ENCODE measurements around the gene APMAP. TPM values are rescaled to one million over a fixed set of nuclear protein-coding genes. Genes with fewer than 3 reads are reported as not detected.

Gene APMAP
- total and polyA plus RNA-seq, 2 of the 13 experiments (the other 11 are each of a cell fraction or from before 2014, with no cell fraction given) = 168 to 214 TPM

DNA sequence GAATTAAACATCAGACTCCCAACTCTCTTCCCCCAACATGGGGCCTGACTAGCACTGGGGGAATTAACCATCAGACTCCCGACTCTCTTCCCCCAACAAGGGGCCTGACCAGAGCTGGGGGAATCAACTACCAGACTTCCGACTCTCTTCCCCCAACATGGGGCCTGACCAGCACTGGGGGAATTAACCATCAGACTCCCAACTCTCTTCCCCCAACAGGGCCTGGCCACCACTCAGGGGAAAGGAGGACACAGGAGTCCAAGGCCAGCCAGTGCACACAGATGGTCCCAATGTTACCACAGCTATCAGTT is 30.4 kb downstream of the APMAP start:
- H3K4me3 ChIP-seq (replicated peaks in 1 of 3; ENCODE audit: insufficient read depth in 1 of 3, low read depth in 2 of 3, low read length in 3 of 3) = no peak overlapping the region
- FAIRE-seq = no peak
- CTCF ChIA-PET (ENCODE audit: low intra/inter-chr PET ratio, low total read pairs) = no interaction called here
- H3K79me2 ChIP-seq (ENCODE audit: insufficient read depth, low read length) = no peaks in the 10 kb centered on the region
- POLR2A ChIA-PET = no interaction called here
- 100% methylated on average over 2 of the region's 2 CpGs for WGBS (ENCODE audit: low lambda C conversion rate)
- H3K9me3 ChIP-seq (ENCODE audit: low read length) = no peaks in the 10 kb centered on the region
- no peak overlapping the region for H3K27ac ChIP-seq (ENCODE audit: extremely low read length, insufficient read depth, low read length)
- no peak for DNase-seq (ENCODE audit: low spot score)
- no TSS peak for BruUV-seq (replicated peaks)
- intact Hi-C loops (cut with micrococcal nuclease; ENCODE audit: unreplicated experiment) (no loop called here), in situ Hi-C loops (cut with HindIII; ENCODE audit: extremely low pct_ligation_motif_present, low pct_unique_long_range_greater_than_20kb) (no loop called here)
- H3K27me3 ChIP-seq (ENCODE audit: control insufficient read depth in 1 of 2, insufficient read depth in 2 of 2, low read length in 2 of 2) = no peaks in the 10 kb centered on the region
- H3K4me2 ChIP-seq (ENCODE audit: low read depth, low read length) = no peak overlapping the region
- no peak for ATAC-seq
- no peaks in the 10 kb centered on the region for H4K20me1 ChIP-seq (ENCODE audit: insufficient read depth, low read length)
- H3K4me1 ChIP-seq (ENCODE audit: insufficient read depth, low read length) = no peaks in the 10 kb centered on the region
- peaks cover 40 to 70% of the 10 kb centered on the region in 2 experiments for H3K36me3 ChIP-seq (replicated peaks in 1 of 2; ENCODE audit: control insufficient read depth in 1 of 2, insufficient read depth in 2 of 2, low read length in 2 of 2)
- no peak overlapping the region for H2AFZ ChIP-seq (ENCODE audit: low read length)
- H3K9ac ChIP-seq (ENCODE audit: insufficient read depth, low read depth, low read length) = no peak overlapping the region
- TF ChIP-seq ARID5B (CRISPR knock-in tag; IDR thresholded peaks at IDR 0.05) = no peak
- TF ChIP-seq ISX (CRISPR knock-in tag; conservative IDR thresholded peaks at IDR 0.05) = no peak
- no peak for TF ChIP-seq SP4 (CRISPR knock-in tag; IDR thresholded peaks at IDR 0.05)
- TF ChIP-seq ZNF510 (CRISPR knock-in tag; IDR thresholded peaks at IDR 0.05; ENCODE audit: low read depth) = no peak
- TF ChIP-seq IKZF1 (IDR thresholded peaks at IDR 0.05) = no peak
- TF ChIP-seq SPEN (CRISPR knock-in tag; IDR thresholded peaks at IDR 0.05; ENCODE audit: low read depth) = no peak
- TF ChIP-seq, protein P1, sequence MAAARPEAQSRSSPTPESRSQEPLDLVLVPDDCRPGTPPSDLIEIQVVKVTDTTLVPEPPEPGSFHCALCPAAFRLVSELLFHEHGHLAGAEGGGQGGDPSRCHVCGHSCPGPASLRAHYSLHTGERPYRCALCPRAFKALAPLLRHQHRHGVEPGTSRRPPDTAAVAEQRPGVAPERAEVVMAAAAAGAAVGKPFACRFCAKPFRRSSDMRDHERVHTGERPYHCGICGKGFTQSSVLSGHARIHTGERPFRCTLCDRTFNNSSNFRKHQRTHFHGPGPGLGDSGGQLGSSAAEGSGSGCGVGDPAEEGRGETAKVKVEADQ (CRISPR knock-in tag; IDR thresholded peaks at IDR 0.05; ENCODE audit: borderline replicate concordance) = no peak
- TF ChIP-seq, protein P2, sequence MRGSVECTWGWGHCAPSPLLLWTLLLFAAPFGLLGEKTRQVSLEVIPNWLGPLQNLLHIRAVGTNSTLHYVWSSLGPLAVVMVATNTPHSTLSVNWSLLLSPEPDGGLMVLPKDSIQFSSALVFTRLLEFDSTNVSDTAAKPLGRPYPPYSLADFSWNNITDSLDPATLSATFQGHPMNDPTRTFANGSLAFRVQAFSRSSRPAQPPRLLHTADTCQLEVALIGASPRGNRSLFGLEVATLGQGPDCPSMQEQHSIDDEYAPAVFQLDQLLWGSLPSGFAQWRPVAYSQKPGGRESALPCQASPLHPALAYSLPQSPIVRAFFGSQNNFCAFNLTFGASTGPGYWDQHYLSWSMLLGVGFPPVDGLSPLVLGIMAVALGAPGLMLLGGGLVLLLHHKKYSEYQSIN (CRISPR knock-in tag; IDR thresholded peaks at IDR 0.05; ENCODE audit: borderline replicate concordance) = no peak
- no peak for TF ChIP-seq RFX1 (IDR thresholded peaks at IDR 0.05)
- TF ChIP-seq ZNF263 (CRISPR knock-in tag; IDR thresholded peaks at IDR 0.05) = no peak
- no peak for TF ChIP-seq SALL2 (CRISPR knock-in tag; IDR thresholded peaks at IDR 0.05)
- no peak for TF ChIP-seq CREM (IDR thresholded peaks at IDR 0.05)
- TF ChIP-seq CREM (CRISPR knock-in tag; IDR thresholded peaks at IDR 0.05) = no peak
- no peak for TF ChIP-seq MXI1 (IDR thresholded peaks at IDR 0.05; ENCODE audit: borderline replicate concordance, low read depth, low read length)
- TF ChIP-seq FOXA3 (CRISPR knock-in tag; IDR thresholded peaks at IDR 0.05) = no peak
- TF ChIP-seq ZNF496 (CRISPR knock-in tag; IDR thresholded peaks at IDR 0.05; ENCODE audit: insufficient replicate concordance) = no peak
- no peak for TF ChIP-seq ZNF558 (CRISPR knock-in tag; IDR thresholded peaks at IDR 0.05; ENCODE audit: borderline replicate concordance)
- TF ChIP-seq SAFB2 (CRISPR knock-in tag; IDR thresholded peaks at IDR 0.05; ENCODE audit: borderline replicate concordance, low read depth) = no peak
- no peak for TF ChIP-seq ELF3 (CRISPR knock-in tag; IDR thresholded peaks at IDR 0.05)

Data from HepG2 (cell line).